ENCODE data around the gene TLE4.

Gene TLE4

GRCh38 chr9:79641070-79641469 lies 69.3 kb downstream of the TLE4 start:
- TF ChIP-seq, protein P1, sequence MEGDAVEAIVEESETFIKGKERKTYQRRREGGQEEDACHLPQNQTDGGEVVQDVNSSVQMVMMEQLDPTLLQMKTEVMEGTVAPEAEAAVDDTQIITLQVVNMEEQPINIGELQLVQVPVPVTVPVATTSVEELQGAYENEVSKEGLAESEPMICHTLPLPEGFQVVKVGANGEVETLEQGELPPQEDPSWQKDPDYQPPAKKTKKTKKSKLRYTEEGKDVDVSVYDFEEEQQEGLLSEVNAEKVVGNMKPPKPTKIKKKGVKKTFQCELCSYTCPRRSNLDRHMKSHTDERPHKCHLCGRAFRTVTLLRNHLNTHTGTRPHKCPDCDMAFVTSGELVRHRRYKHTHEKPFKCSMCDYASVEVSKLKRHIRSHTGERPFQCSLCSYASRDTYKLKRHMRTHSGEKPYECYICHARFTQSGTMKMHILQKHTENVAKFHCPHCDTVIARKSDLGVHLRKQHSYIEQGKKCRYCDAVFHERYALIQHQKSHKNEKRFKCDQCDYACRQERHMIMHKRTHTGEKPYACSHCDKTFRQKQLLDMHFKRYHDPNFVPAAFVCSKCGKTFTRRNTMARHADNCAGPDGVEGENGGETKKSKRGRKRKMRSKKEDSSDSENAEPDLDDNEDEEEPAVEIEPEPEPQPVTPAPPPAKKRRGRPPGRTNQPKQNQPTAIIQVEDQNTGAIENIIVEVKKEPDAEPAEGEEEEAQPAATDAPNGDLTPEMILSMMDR (IDR thresholded peaks at IDR 0.05; ENCODE audit: low read depth, low read length, missing control alignments), result no peak
- no peak overlapping the region for H3K4me3 ChIP-seq (replicated peaks; ENCODE audit: low read depth, low read length)
- DNase-seq (ENCODE audit: extremely low read depth, low read depth), result no peak

DNA sequence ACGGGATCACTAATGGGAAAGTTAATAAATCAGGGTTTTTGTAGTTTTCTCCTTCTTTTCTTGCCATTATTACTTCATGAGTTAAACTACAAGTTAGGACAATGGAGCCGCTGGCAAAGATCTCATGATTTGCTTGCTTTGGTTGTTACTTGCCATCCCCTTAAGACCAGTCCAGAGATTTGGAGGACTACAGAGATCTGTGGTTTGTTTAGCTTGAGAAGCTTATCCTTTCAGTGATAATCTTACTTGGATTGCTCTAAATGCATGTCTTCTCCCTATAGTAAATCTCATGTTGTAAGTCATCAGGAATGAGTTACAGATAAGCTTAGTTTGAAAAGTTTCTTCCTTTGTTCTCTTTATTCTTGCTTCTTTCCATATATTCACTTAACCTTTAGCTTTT lies 70.9 kb downstream of the TLE4 start:
- no peak overlapping the region for H3K4me3 ChIP-seq (replicated peaks; ENCODE audit: low read depth, low read length)
- TF ChIP-seq, protein P1 (IDR thresholded peaks at IDR 0.05; ENCODE audit: low read depth, low read length, missing control alignments), result no peak
- DNase-seq (ENCODE audit: extremely low read depth, low read depth), result no peak

- TF ChIP-seq, protein P1 (IDR thresholded peaks at IDR 0.05; ENCODE audit: low read depth, low read length, missing control alignments), result no peak
- DNase-seq (ENCODE audit: extremely low read depth, low read depth), result no peak
- H3K4me3 ChIP-seq (replicated peaks; ENCODE audit: low read depth, low read length), result no peak overlapping the region
Observed at GRCh38 chr9:79644048-79644447, 72.3 kb downstream of the TLE4 start.

- TF ChIP-seq, protein P1 (IDR thresholded peaks at IDR 0.05; ENCODE audit: low read depth, low read length, missing control alignments), result no peak
- DNase-seq (ENCODE audit: extremely low read depth, low read depth), result no peak
- no peak overlapping the region for H3K4me3 ChIP-seq (replicated peaks; ENCODE audit: low read depth, low read length)
Observed at GRCh38 chr9:79644601-79645000, 72.8 kb downstream of the TLE4 start.

- H3K4me3 ChIP-seq (replicated peaks; ENCODE audit: low read depth, low read length), result no peak overlapping the region
- TF ChIP-seq, protein P1 (IDR thresholded peaks at IDR 0.05; ENCODE audit: low read depth, low read length, missing control alignments), result no peak
- no peak for DNase-seq (ENCODE audit: extremely low read depth, low read depth)
Observed at GRCh38 chr9:79645110-79645509, 73.3 kb downstream of the TLE4 start.

DNA sequence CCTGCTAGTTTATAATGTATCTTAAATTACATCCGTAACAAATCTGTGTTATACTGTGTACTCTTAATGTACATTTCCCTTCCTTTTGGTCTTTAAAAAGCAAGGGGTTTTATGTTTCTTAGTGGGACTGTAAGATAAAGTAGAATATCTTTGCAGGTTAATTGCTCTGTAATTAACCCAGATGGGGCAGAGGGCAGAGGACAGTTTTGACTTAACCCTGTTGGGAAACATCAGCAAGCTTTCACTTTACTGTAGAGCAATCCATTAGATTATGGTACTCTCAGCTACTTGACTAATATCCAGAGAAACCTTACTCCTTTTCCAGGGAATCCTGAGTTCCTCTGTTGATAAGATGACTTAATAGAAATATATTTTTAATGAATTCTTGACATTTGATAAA lies 74.3 kb downstream of the TLE4 start:
- H3K4me3 ChIP-seq (replicated peaks; ENCODE audit: low read depth, low read length), result no peak overlapping the region

More for the DNA sequence above, 74.3 kb downstream of the TLE4 start:
- DNase-seq (ENCODE audit: extremely low read depth, low read depth), result no peak
- TF ChIP-seq, protein P1 (IDR thresholded peaks at IDR 0.05; ENCODE audit: low read depth, low read length, missing control alignments), result no peak

All from HFF-Myc (cell line).